Measurements from ENCODE around the gene FHL1. TPM values are rescaled to one million over a fixed set of nuclear protein-coding genes. Genes with fewer than 3 reads are reported as not detected.

FHL1 gene
- total RNA-seq, 6 donors from 2014 or later: 114 to 426 (median 255) TPM

- DNase-seq (no peak), ATAC-seq (ENCODE audit: low FRiP score in 2 of 2) (no peak)
- H3K36me3 ChIP-seq: no peaks in the 10 kb centered on the region
- no peaks in the 10 kb centered on the region for H3K27me3 ChIP-seq
- TF ChIP-seq POLR2AphosphoS5 (IDR thresholded peaks at IDR 0.05) (no peak), POLR2A (IDR thresholded peaks at IDR 0.05) (no peak), EP300 (IDR thresholded peaks at IDR 0.05) (no peak), CTCF (IDR thresholded peaks at IDR 0.05) (no peak)
- no peaks in the 10 kb centered on the region for H3K9me3 ChIP-seq
- H3K4me3 ChIP-seq: no peak overlapping the region
- 78 to 100% methylated on average over 9 to 11 of the region's 11 CpGs for WGBS, 2 donors
- no peak overlapping the region for H3K27ac ChIP-seq
- H3K4me1 ChIP-seq: no peaks in the 10 kb centered on the region
These were observed 22.2 kb upstream of the FHL1 start for GRCh38 chrX:136125106-136125505.

GRCh38 chrX:136126371-136126770 lies 21.0 kb upstream of the FHL1 start:
- Histone ChIP-seq H3K36me3 (no peaks in the 10 kb centered on the region), H3K27me3 (no peaks in the 10 kb centered on the region), H3K27ac (no peak overlapping the region), H3K4me3 (no peak overlapping the region), H3K9me3 (no peaks in the 10 kb centered on the region), H3K4me1 (no peaks in the 10 kb centered on the region)
- no peak for DNase-seq
- TF ChIP-seq POLR2AphosphoS5 (IDR thresholded peaks at IDR 0.05): no peak
- no peak for TF ChIP-seq CTCF (IDR thresholded peaks at IDR 0.05)
- no peak for TF ChIP-seq POLR2A (IDR thresholded peaks at IDR 0.05)
- no peak for TF ChIP-seq EP300 (IDR thresholded peaks at IDR 0.05)
- WGBS, 2 donors: 74 to 84% methylated on average over 6 of the region's 6 CpGs
- ATAC-seq (ENCODE audit: low FRiP score in 2 of 2): no peak

- 65 to 76% methylated on average over 3 of the region's 3 CpGs for WGBS, 2 donors
- ATAC-seq (ENCODE audit: low FRiP score in 2 of 2) (no peak), DNase-seq (no peak)
- no peak overlapping the region for H3K4me3 ChIP-seq
- H3K27me3 ChIP-seq: no peaks in the 10 kb centered on the region
- TF ChIP-seq EP300 (IDR thresholded peaks at IDR 0.05): no peak
- H3K27ac ChIP-seq: no peak overlapping the region
- H3K36me3 ChIP-seq: no peaks in the 10 kb centered on the region
- no peaks in the 10 kb centered on the region for H3K4me1 ChIP-seq
- H3K9me3 ChIP-seq: no peaks in the 10 kb centered on the region
These were observed 20.4 kb upstream of the FHL1 start for GRCh38 chrX:136126872-136127406.

GRCh38 chrX:136128743-136129142 lies 18.6 kb upstream of the FHL1 start:
- no peak for TF ChIP-seq POLR2AphosphoS5 (IDR thresholded peaks at IDR 0.05)
- TF ChIP-seq EP300 (IDR thresholded peaks at IDR 0.05): no peak
- no peak for TF ChIP-seq POLR2A (IDR thresholded peaks at IDR 0.05)
- no peak for TF ChIP-seq CTCF (IDR thresholded peaks at IDR 0.05)
- ATAC-seq (ENCODE audit: low FRiP score in 2 of 2): no peak
- Histone ChIP-seq H3K27me3 (no peaks in the 10 kb centered on the region), H3K4me3 (no peak overlapping the region), H3K9me3 (no peaks in the 10 kb centered on the region), H3K4me1 (no peaks in the 10 kb centered on the region), H3K27ac (no peak overlapping the region), H3K36me3 (no peaks in the 10 kb centered on the region)
- 94 to 97% methylated on average over 2 of the region's 2 CpGs for WGBS, 2 donors
- DNase-seq: no peak

- Histone ChIP-seq H3K36me3 (no peaks in the 10 kb centered on the region), H3K27ac (no peak overlapping the region), H3K4me1 (no peaks in the 10 kb centered on the region), H3K4me3 (no peak overlapping the region), H3K9me3 (no peaks in the 10 kb centered on the region), H3K27me3 (no peaks in the 10 kb centered on the region)
- 82 to 83% methylated on average over 2 to 6 of the region's 6 CpGs for WGBS, 2 donors
- DNase-seq (no peak), ATAC-seq (ENCODE audit: low FRiP score in 2 of 2) (peak in 1 of 2 donors; percentile 56)
- TF ChIP-seq CTCF (IDR thresholded peaks at IDR 0.05) (no peak), POLR2A (IDR thresholded peaks at IDR 0.05) (no peak), EP300 (IDR thresholded peaks at IDR 0.05) (no peak), POLR2AphosphoS5 (IDR thresholded peaks at IDR 0.05) (no peak)
These were observed 16.2 kb upstream of the FHL1 start for GRCh38 chrX:136130931-136131833.

All from upper lobe of left lung (tissue), 6 donors.